K562 (cell line): ENCODE measurements around the gene ZNF467. TPM values are rescaled to one million over a fixed set of nuclear protein-coding genes. Genes with fewer than 3 reads are reported as not detected.

Source experiments
- BDP1 ChIP-seq: IDR thresholded peaks from 3 replicates; pipeline ENCODE4 v1.6.1; 2011; ENCODE audit not compliant: insufficient read length, insufficient read depth
- CBFB ChIP-seq: sonication (generic); formaldehyde crosslinking; IDR thresholded peaks from 2 replicates; pipeline ENCODE4 v1.4.0; 2020; ENCODE audit warnings: mild to moderate bottlenecking, missing genetic modification reagents
- DIDO1 ChIP-seq: fragments of 450-650 bp; IDR thresholded peaks from 2 replicates; pipeline ENCODE4 v1.6.1; 2016; ENCODE audit warnings: low read depth, missing biosample characterization, missing genetic modification characterization
- HNRNPUL1 ChIP-seq: fragments of 200-400 bp; formaldehyde crosslinking; IDR thresholded peaks from 2 replicates; pipeline ENCODE4 v1.6.1; 2017; ENCODE audit warnings: low read length
- KLF13 ChIP-seq: fragments of 450-650 bp; IDR thresholded peaks from 2 replicates; pipeline ENCODE4 v1.6.1; 2016; ENCODE audit warnings: missing genetic modification characterization, low read depth, mild to moderate bottlenecking, missing compliant biosample characterization, moderate library complexity, borderline replicate concordance
- NFATC3 ChIP-seq: fragments of 450-650 bp; IDR thresholded peaks from 2 replicates; pipeline ENCODE4 v1.6.1; 2017; ENCODE audit warnings: mild to moderate bottlenecking
- RBM17 ChIP-seq: fragments of 200-400 bp; formaldehyde crosslinking; IDR thresholded peaks from 2 replicates; pipeline ENCODE4 v1.6.1; 2017; ENCODE audit warnings: low read depth, mild to moderate bottlenecking, low read length, borderline replicate concordance
- RNF2 ChIP-seq: sonication (generic); IDR thresholded peaks from 2 replicates; pipeline ENCODE4 v1.6.1; 2016
- SMARCE1 ChIP-seq: fragments of 450-650 bp; IDR thresholded peaks from 2 replicates; pipeline ENCODE4 v1.7.1; 2016; ENCODE audit warnings: mild to moderate bottlenecking
- SUPT5H ChIP-seq: fragments of 450-650 bp; IDR thresholded peaks from 2 replicates; pipeline ENCODE4 v1.6.1; 2016
- XRCC3 ChIP-seq: fragments of 450-650 bp; IDR thresholded peaks from 2 replicates; pipeline ENCODE4 v1.6.1; 2017; ENCODE audit warnings: mild to moderate bottlenecking, moderate library complexity
- YY1 ChIP-seq, 3 experiments: IDR thresholded peaks; 2 replicates each; pipeline ENCODE4 v1.6.1; 2011; ENCODE audit warnings: low read length in 2 of 3, mild to moderate bottlenecking in 2 of 3, moderate library complexity in 2 of 3, borderline replicate concordance in 1 of 3, control low read depth in 1 of 3, low read depth in 1 of 3; ENCODE audit not compliant: insufficient read depth in 3 of 3, insufficient replicate concordance in 2 of 3, control insufficient read depth in 1 of 3, insufficient read length in 1 of 3; ENCODE audit errors: extremely low read depth in 1 of 3
- ZC3H4 ChIP-seq: sonication (generic); formaldehyde crosslinking; IDR thresholded peaks from 2 replicates; pipeline ENCODE4 v1.9.0; 2021; ENCODE audit warnings: missing genetic modification reagents, borderline replicate concordance
- ZNF695 ChIP-seq: fragments of 450-650 bp; formaldehyde crosslinking; IDR thresholded peaks from 2 replicates; pipeline ENCODE4 v1.4.0; 2020; ENCODE audit warnings: mild to moderate bottlenecking, moderate library complexity
- ZNF778 ChIP-seq: fragments of 450-650 bp; formaldehyde crosslinking; IDR thresholded peaks from 2 replicates; pipeline ENCODE4 v1.4.0; 2020; ENCODE audit warnings: mild to moderate bottlenecking, moderate library complexity
- polyA plus RNA-seq, 8 experiments: library from polyadenylated mRNA; depleted of rRNA in 4 of 8; stranded (reverse) in 5 of 8; unstranded in 3 of 8; fragments of >200 nt; fragmentation: Nextera tagmentation in 2 of 8; fragmentation: Illumina TruSeq in 1 of 8; extraction: Ambion mirVana in 2 of 8; extraction: Trizol in 1 of 8; gene quantifications; 2 replicates each; pipeline versions ENCODE4 v1.2.1 to v1.2.3, GENCODE V29; 2011 to 2014; ENCODE audit warnings: inconsistent platforms in 1 of 8, missing spikeins in 1 of 8
- total RNA-seq, 7 experiments: library from RNA; depleted of rRNA in 6 of 7; stranded (reverse); fragments of >200 nt in 6 of 7; fragmentation: Illumina TruSeq in 2 of 7; extraction: Trizol in 2 of 7; gene quantifications; 2 replicates each; pipeline versions ENCODE4 v1.2.1 to v1.2.3, GENCODE V29; 2011 to 2021; ENCODE audit warnings: low replicate concordance in 1 of 7
- TF ChIP-seq, protein P1 (sequence below): fragments of 450-650 bp; IDR thresholded peaks from 2 replicates; pipeline ENCODE4 v1.6.1; 2018; ENCODE audit not compliant: partially characterized antibody
- TF ChIP-seq, protein P2 (sequence below): sonication (generic); formaldehyde crosslinking; IDR thresholded peaks from 2 replicates; pipeline ENCODE4 v1.9.0; 2022; ENCODE audit warnings: mild to moderate bottlenecking, missing genetic modification reagents
- TF ChIP-seq, protein P3 (sequence below): sonication (generic); formaldehyde crosslinking; IDR thresholded peaks from 2 replicates; pipeline ENCODE4 v1.5.0; 2020; ENCODE audit warnings: missing genetic modification reagents
- TF ChIP-seq, protein P4 (sequence below): fragments of 250-450 bp; sonication (Bioruptor Pico); IDR thresholded peaks from 2 replicates; pipeline ENCODE4 v1.5.0; 2020; ENCODE audit warnings: mild to moderate bottlenecking, borderline replicate concordance
- TF ChIP-seq, protein P5 (sequence below): fragments of 250-450 bp; sonication (Bioruptor Pico); IDR thresholded peaks from 2 replicates; pipeline ENCODE4 v1.5.0; 2022; ENCODE audit warnings: mild to moderate bottlenecking

The ZNF467 gene
- total and polyA plus RNA-seq, 9 of the 15 experiments (the other 6 are each of a cell fraction or from before 2014, with no cell fraction given): 0.32 to 14.2 (median 1.7) TPM

DNA sequence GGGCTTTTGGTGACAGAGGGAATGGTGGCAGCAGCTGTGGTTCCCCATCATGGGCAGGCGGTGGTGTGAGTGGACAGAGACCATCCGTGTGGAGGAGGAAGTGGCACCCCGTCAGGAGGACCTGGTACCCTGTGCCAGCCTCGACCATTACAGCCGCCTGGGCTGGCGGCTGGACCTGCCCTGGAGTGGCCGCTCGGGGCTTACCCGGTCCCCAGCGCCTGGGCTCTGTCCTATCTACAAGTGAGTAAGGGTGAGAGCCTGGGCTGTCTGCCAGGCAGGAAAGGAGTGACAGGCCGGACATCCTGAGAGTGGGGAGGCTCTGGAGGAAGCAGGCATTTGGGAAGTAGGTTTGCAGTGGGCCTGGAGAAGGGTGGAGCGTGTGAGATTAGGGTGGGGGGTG is 2.9 kb upstream of the ZNF467 start (continued):
- TF ChIP-seq, protein P1, sequence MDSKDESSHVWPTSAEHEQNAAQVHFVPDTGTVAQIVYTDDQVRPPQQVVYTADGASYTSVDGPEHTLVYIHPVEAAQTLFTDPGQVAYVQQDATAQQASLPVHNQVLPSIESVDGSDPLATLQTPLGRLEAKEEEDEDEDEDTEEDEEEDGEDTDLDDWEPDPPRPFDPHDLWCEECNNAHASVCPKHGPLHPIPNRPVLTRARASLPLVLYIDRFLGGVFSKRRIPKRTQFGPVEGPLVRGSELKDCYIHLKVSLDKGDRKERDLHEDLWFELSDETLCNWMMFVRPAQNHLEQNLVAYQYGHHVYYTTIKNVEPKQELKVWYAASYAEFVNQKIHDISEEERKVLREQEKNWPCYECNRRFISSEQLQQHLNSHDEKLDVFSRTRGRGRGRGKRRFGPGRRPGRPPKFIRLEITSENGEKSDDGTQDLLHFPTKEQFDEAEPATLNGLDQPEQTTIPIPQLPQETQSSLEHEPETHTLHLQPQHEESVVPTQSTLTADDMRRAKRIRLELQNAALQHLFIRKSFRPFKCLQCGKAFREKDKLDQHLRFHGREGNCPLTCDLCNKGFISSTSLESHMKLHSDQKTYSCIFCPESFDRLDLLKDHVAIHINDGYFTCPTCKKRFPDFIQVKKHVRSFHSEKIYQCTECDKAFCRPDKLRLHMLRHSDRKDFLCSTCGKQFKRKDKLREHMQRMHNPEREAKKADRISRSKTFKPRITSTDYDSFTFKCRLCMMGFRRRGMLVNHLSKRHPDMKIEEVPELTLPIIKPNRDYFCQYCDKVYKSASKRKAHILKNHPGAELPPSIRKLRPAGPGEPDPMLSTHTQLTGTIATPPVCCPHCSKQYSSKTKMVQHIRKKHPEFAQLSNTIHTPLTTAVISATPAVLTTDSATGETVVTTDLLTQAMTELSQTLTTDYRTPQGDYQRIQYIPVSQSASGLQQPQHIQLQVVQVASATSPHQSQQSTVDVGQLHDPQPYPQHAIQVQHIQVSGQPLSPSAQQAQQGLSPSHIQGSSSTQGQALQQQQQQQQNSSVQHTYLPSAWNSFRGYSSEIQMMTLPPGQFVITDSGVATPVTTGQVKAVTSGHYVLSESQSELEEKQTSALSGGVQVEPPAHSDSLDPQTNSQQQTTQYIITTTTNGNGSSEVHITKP: peak; percentile 44
- TF ChIP-seq, protein P2, sequence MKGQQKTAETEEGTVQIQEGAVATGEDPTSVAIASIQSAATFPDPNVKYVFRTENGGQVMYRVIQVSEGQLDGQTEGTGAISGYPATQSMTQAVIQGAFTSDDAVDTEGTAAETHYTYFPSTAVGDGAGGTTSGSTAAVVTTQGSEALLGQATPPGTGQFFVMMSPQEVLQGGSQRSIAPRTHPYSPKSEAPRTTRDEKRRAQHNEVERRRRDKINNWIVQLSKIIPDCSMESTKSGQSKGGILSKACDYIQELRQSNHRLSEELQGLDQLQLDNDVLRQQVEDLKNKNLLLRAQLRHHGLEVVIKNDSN: no peak
- TF ChIP-seq YY1 (IDR thresholded peaks at IDR 0.05; ENCODE audit: borderline replicate concordance in 1 of 3, control insufficient read depth in 1 of 3, extremely low read depth in 1 of 3, insufficient read depth in 3 of 3, insufficient read length in 1 of 3, insufficient replicate concordance in 2 of 3, low read depth in 1 of 3, low read length in 2 of 3) (no peak), RBM17 (no peak), XRCC3 (no peak), HNRNPUL1 (no peak), KLF13 (no peak), ZC3H4 (no peak), DIDO1 (no peak), NFATC3 (no peak), ZNF778 (CRISPR knock-in tag) (no peak), ZNF695 (no peak), SMARCE1 (peak; percentile 58; the same call in 1 of the 2 replicates), CBFB (CRISPR knock-in tag) (no peak), RNF2 (no peak), BDP1 (no peak), SUPT5H (no peak)
- TF ChIP-seq, protein P3, sequence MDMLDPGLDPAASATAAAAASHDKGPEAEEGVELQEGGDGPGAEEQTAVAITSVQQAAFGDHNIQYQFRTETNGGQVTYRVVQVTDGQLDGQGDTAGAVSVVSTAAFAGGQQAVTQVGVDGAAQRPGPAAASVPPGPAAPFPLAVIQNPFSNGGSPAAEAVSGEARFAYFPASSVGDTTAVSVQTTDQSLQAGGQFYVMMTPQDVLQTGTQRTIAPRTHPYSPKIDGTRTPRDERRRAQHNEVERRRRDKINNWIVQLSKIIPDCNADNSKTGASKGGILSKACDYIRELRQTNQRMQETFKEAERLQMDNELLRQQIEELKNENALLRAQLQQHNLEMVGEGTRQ: no peak
- TF ChIP-seq, protein P4, sequence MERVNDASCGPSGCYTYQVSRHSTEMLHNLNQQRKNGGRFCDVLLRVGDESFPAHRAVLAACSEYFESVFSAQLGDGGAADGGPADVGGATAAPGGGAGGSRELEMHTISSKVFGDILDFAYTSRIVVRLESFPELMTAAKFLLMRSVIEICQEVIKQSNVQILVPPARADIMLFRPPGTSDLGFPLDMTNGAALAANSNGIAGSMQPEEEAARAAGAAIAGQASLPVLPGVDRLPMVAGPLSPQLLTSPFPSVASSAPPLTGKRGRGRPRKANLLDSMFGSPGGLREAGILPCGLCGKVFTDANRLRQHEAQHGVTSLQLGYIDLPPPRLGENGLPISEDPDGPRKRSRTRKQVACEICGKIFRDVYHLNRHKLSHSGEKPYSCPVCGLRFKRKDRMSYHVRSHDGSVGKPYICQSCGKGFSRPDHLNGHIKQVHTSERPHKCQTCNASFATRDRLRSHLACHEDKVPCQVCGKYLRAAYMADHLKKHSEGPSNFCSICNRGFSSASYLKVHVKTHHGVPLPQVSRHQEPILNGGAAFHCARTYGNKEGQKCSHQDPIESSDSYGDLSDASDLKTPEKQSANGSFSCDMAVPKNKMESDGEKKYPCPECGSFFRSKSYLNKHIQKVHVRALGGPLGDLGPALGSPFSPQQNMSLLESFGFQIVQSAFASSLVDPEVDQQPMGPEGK (CRISPR knock-in tag): no peak
- TF ChIP-seq, protein P5, sequence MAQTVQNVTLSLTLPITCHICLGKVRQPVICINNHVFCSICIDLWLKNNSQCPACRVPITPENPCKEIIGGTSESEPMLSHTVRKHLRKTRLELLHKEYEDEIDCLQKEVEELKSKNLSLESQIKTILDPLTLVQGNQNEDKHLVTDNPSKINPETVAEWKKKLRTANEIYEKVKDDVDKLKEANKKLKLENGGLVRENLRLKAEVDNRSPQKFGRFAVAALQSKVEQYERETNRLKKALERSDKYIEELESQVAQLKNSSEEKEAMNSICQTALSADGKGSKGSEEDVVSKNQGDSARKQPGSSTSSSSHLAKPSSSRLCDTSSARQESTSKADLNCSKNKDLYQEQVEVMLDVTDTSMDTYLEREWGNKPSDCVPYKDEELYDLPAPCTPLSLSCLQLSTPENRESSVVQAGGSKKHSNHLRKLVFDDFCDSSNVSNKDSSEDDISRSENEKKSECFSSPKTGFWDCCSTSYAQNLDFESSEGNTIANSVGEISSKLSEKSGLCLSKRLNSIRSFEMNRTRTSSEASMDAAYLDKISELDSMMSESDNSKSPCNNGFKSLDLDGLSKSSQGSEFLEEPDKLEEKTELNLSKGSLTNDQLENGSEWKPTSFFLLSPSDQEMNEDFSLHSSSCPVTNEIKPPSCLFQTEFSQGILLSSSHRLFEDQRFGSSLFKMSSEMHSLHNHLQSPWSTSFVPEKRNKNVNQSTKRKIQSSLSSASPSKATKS (CRISPR knock-in tag): no peak
